Jurkat, Clone E6-1 (cell line): ENCODE results near the gene NHSL1.

Experiments used
- DNase-seq: peaks from one replicate; pipeline ENCODE4 v3.0.0-alpha.2; 2011; ENCODE audit warnings: low read depth, low spot score
- H3K4me3 ChIP-seq: 2 replicates; pipeline ENCODE4 v1.5.1; 2011; ENCODE audit warnings: mild to moderate bottlenecking, low read length, control low read depth, moderate library complexity

Gene NHSL1

DNA sequence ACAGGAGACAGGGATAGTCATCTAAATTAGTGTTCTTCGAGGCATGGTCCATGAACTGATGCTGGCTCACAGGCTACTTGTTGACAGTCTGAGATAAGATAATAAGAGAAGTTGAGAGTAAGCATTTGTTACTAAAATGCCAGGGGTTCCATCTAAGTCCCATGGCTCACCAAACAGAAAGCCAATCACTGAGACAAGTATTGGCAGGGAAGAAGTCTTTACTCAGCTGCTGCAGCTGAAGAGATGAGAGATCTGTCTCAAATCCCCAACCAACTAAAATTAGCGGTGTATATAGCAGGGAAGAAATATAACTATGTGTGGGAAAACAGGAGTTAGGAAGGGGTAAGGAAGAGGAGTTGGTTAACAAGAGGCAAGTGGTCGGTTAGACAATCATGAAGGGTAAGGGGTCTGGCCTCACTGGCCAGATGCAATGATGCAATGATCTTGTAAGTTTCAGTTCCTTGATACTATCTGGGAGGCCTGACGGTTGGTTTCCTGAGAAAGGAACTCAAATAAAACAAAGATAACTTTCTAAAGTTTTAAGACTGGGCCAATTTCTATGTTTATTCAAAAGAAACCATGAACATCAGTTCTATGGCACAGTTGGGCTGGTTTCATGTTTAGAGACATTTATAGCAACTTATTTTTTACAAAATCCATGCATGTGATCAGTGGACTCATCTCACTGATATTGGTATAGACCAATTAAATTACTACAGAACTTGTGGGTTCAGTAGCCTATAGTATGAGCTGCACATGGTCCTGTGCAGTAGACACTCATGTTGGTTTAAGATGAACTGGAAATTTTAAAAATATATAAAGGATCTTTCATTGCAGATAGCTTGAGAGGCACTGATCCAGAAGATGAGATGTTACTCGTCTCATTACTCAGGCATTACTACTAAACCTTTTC, 105.2 kb downstream of the NHSL1 start:
- H3K4me3 ChIP-seq: no peak overlapping the region
- no peak for DNase-seq

- no peak for DNase-seq
- no peak overlapping the region for H3K4me3 ChIP-seq
Measured at GRCh38 chr6:138389551-138389950, 109.7 kb downstream of the NHSL1 start.

- no peak for DNase-seq
Measured at GRCh38 chr6:138387577-138388368, 111.5 kb downstream of the NHSL1 start.

DNA sequence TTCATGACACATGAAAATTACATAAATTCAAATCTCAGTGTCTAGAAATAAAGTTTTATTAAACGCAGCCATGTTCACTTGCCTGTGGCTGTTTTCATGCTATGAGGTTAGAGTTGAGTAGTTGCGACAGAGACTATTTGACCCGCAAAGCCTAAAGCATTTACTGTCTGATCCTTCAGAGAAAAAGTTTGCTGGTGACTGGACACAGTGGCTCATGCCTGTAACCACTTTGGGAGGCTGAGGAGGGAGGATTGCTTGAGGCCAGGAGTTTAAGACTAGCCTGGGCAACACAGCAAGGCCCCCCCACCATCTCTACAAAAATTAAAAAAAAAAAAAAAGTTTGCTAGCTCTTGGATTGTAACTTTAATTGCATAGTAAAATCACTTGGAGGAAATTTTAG, 112.4 kb downstream of the NHSL1 start:
- H3K4me3 ChIP-seq: no peak overlapping the region
- no peak for DNase-seq

More at GRCh38 chr6:138387577-138388368, 111.5 kb downstream of the NHSL1 start:
- H3K4me3 ChIP-seq: no peak overlapping the region

DNA sequence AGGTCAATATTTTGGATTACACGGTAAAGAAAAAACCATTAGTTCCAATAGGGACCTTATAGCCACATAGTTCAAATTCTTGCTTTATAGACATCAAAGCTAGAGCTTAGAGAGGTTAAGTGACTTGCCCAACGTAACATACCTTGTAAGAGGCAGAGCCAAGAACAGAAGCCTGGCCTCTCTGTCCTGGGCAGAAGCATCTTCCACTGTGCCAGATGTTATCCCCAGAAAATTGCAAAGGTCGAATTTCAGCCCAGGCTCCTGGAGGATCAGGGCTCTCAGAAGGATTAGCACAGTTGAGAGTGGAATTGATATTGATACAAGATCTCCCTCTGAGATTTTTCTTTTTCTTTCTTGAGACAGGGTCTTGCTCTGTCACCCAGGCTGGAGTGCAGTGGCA, 115.5 kb downstream of the NHSL1 start:
- DNase-seq: no peak
- no peak overlapping the region for H3K4me3 ChIP-seq

DNA sequence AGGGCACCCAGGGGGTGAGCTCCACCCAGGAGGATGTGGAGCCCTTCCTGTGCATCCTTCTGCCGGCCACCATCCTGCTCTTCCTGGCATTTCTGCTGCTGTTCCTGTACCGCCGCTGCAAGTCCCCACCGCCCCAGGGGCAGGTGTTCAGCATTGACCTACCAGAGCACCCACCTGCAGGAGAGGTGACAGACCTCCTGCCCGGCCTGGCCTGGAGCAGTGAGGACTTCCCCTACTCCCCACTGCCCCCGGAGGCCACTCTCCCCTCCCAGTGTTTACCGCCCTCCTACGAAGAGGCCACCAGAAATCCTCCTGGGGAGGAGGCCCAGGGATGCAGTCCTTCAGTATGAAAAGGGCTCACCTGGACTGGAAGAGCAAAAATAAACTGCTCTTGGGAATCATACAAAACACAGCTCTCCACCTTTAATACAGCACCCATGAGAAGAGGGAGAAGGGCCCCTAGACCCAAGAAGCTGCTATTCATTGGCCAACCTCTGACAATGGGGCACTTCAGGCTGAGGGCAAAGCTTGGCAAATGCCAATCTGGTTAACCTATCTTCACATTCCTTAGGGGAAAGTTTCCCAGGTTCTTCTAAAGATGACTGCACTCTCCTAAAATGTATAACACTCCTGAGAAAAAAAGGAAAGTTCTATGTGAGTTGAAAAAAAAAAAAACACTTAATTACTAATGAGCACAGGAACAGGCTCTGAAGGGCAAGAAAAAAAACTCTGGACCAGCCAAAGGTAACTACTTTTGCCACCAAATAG, 116.6 kb downstream of the NHSL1 start:
- H3K4me3 ChIP-seq: no peak overlapping the region
- no peak for DNase-seq

DNA sequence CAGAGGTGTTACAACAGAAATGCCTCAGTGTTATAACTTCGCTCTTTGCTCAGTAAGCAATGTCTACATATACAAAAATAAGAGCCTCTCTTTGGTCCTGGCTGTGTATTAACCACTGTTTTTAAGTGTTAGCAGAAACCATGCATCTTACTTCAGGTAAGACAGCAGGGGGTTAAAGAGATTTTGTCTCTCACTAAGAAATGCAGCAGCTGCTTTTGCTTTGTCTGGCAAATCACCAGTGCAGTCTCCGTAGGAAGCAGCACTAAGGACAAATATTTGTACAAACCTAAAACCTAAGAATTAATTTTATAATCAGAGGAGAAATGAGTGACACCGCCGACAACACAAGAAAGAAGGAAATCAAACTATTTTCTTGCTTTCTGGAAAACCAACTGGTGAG, 120.8 kb downstream of the NHSL1 start:
- DNase-seq: no peak
- no peak overlapping the region for H3K4me3 ChIP-seq

DNA sequence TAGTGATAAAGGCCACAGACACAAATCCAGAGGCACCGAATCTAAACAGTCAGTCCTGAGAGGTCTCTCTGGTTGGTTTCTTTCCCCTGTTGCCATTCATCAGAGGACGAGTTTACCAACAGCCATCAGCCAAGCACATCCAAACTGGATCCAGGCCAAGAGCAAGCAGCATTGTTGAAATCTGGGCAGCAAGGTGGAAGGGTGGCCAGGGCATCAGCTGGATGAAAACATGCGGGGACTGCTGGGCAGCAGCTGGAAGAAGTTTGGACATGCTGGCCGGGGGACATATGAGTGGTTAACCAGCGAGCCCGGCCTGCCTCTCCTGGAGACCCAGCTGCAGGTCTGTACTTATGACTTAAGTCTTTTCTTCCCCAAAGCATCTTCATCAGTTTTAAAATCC, 121.5 kb downstream of the NHSL1 start, which contains the start of gene SMIM28:
Gene SMIM28 (plus strand): TSS at position 62 of the 400 bp plus-strand sequence. CDS start 168 bp downstream, at position 230.
- H3K4me3 ChIP-seq: no peak within 1 kb of the TSS
- no peak for DNase-seq

GRCh38 chr6:138377042-138377441, 122.3 kb downstream of the NHSL1 start:
- no peak for DNase-seq

GRCh38 chr6:138374815-138375214, 124.5 kb downstream of the NHSL1 start:
- H3K4me3 ChIP-seq: no peak overlapping the region
- DNase-seq: no peak

More at GRCh38 chr6:138377042-138377441, 122.3 kb downstream of the NHSL1 start:
- H3K4me3 ChIP-seq: no peak overlapping the region

- no peak for DNase-seq
- H3K4me3 ChIP-seq: no peak overlapping the region
Measured at GRCh38 chr6:138374230-138374629, 125.1 kb downstream of the NHSL1 start.

- no peak overlapping the region for H3K4me3 ChIP-seq
- peak; percentile 14 for DNase-seq
Measured at GRCh38 chr6:138372711-138373463, 126.4 kb downstream of the NHSL1 start.
